ENCODE results near the gene P2RX6.

P2RX6 gene

GRCh38 chr22:20991252-20992055, 23.5 kb upstream of the P2RX6 start:
- Histone ChIP-seq H3K27ac (ENCODE audit: low read depth, low read length) (no peak overlapping the region), H3K27me3 (ENCODE audit: control insufficient read depth in 1 of 2, insufficient read depth in 2 of 2, low read length in 2 of 2) (no peaks in the 10 kb centered on the region), H3K4me3 (ENCODE audit: low read depth in 1 of 2, low read length in 2 of 2) (no peak overlapping the region), H3K4me1 (ENCODE audit: insufficient read depth, low read length) (no peaks in the 10 kb centered on the region), H3K9me3 (ENCODE audit: low read length) (no peaks in the 10 kb centered on the region), H3K36me3 (ENCODE audit: insufficient read depth, low read length) (peaks cover 60% of the 10 kb centered on the region), H3K9ac (ENCODE audit: low read length) (no peak overlapping the region)

- no peak overlapping the region for H3K9ac ChIP-seq (ENCODE audit: low read length)
- no peaks in the 10 kb centered on the region for H3K9me3 ChIP-seq (ENCODE audit: low read length)
- H3K4me1 ChIP-seq (ENCODE audit: insufficient read depth, low read length), result no peaks in the 10 kb centered on the region
- H3K4me3 ChIP-seq (ENCODE audit: low read depth in 1 of 2, low read length in 2 of 2), result no peak overlapping the region
- no peak overlapping the region for H3K27ac ChIP-seq (ENCODE audit: low read depth, low read length)
- H3K36me3 ChIP-seq (ENCODE audit: insufficient read depth, low read length), result peaks cover 60% of the 10 kb centered on the region
- H3K27me3 ChIP-seq (ENCODE audit: control insufficient read depth in 1 of 2, insufficient read depth in 2 of 2, low read length in 2 of 2), result no peaks in the 10 kb centered on the region
Measured at GRCh38 chr22:20992056-20992442, 22.9 kb upstream of the P2RX6 start.

- Histone ChIP-seq H3K27ac (ENCODE audit: low read depth, low read length) (no peak overlapping the region), H3K36me3 (ENCODE audit: insufficient read depth, low read length) (peaks cover 59% of the 10 kb centered on the region), H3K4me3 (ENCODE audit: low read depth in 1 of 2, low read length in 2 of 2) (no peak overlapping the region), H3K4me1 (ENCODE audit: insufficient read depth, low read length) (no peaks in the 10 kb centered on the region), H3K9ac (ENCODE audit: low read length) (no peak overlapping the region), H3K9me3 (ENCODE audit: low read length) (no peaks in the 10 kb centered on the region), H3K27me3 (ENCODE audit: control insufficient read depth in 1 of 2, insufficient read depth in 2 of 2, low read length in 2 of 2) (no peaks in the 10 kb centered on the region)
Measured at GRCh38 chr22:20992456-20993303, 22.3 kb upstream of the P2RX6 start.

GRCh38 chr22:20993304-20994127, 21.4 kb upstream of the P2RX6 start:
- Histone ChIP-seq H3K27me3 (ENCODE audit: control insufficient read depth in 1 of 2, insufficient read depth in 2 of 2, low read length in 2 of 2) (no peaks in the 10 kb centered on the region), H3K4me1 (ENCODE audit: insufficient read depth, low read length) (no peaks in the 10 kb centered on the region), H3K4me3 (ENCODE audit: low read depth in 1 of 2, low read length in 2 of 2) (no peak overlapping the region), H3K9me3 (ENCODE audit: low read length) (no peaks in the 10 kb centered on the region), H3K36me3 (ENCODE audit: insufficient read depth, low read length) (peaks cover 51% of the 10 kb centered on the region), H3K27ac (ENCODE audit: low read depth, low read length) (no peak overlapping the region), H3K9ac (ENCODE audit: low read length) (no peak overlapping the region)

- H3K4me1 ChIP-seq (ENCODE audit: insufficient read depth, low read length), result no peaks in the 10 kb centered on the region
- peaks cover 59% of the 10 kb centered on the region for H3K36me3 ChIP-seq (ENCODE audit: insufficient read depth, low read length)
- H3K9ac ChIP-seq (ENCODE audit: low read length), result no peak overlapping the region
- no peak overlapping the region for H3K27ac ChIP-seq (ENCODE audit: low read depth, low read length)
- H3K4me3 ChIP-seq (ENCODE audit: low read depth in 1 of 2, low read length in 2 of 2), result no peak overlapping the region
- no peaks in the 10 kb centered on the region for H3K27me3 ChIP-seq (ENCODE audit: control insufficient read depth in 1 of 2, insufficient read depth in 2 of 2, low read length in 2 of 2)
- no peaks in the 10 kb centered on the region for H3K9me3 ChIP-seq (ENCODE audit: low read length)
Measured at GRCh38 chr22:20994128-20994901, 20.6 kb upstream of the P2RX6 start.

- peaks cover 64% of the 10 kb centered on the region for H3K36me3 ChIP-seq (ENCODE audit: insufficient read depth, low read length)
- H3K4me1 ChIP-seq (ENCODE audit: insufficient read depth, low read length), result peaks cover 4% of the 10 kb centered on the region
- H3K9ac ChIP-seq (ENCODE audit: low read length), result no peak overlapping the region
- H3K9me3 ChIP-seq (ENCODE audit: low read length), result no peaks in the 10 kb centered on the region
- H3K27me3 ChIP-seq (ENCODE audit: control insufficient read depth in 1 of 2, insufficient read depth in 2 of 2, low read length in 2 of 2), result no peaks in the 10 kb centered on the region
- no peak overlapping the region for H3K27ac ChIP-seq (ENCODE audit: low read depth, low read length)
- H3K4me3 ChIP-seq (ENCODE audit: low read depth in 1 of 2, low read length in 2 of 2), result no peak overlapping the region
Measured at GRCh38 chr22:20994902-20995241, 20.1 kb upstream of the P2RX6 start.

- Histone ChIP-seq H3K9ac (ENCODE audit: low read length) (no peak overlapping the region), H3K36me3 (ENCODE audit: insufficient read depth, low read length) (peaks cover 67% of the 10 kb centered on the region), H3K4me3 (ENCODE audit: low read depth in 1 of 2, low read length in 2 of 2) (no peak overlapping the region)
Measured at GRCh38 chr22:20995329-20996030, 19.5 kb upstream of the P2RX6 start.

GRCh38 chr22:20996031-20996410, 18.9 kb upstream of the P2RX6 start:
- Histone ChIP-seq H3K4me1 (ENCODE audit: insufficient read depth, low read length) (peaks cover 16% of the 10 kb centered on the region), H3K27ac (ENCODE audit: low read depth, low read length) (no peak overlapping the region), H3K27me3 (ENCODE audit: control insufficient read depth in 1 of 2, insufficient read depth in 2 of 2, low read length in 2 of 2) (no peaks in the 10 kb centered on the region), H3K9me3 (ENCODE audit: low read length) (no peaks in the 10 kb centered on the region), H3K36me3 (ENCODE audit: insufficient read depth, low read length) (peaks cover 62% of the 10 kb centered on the region), H3K4me3 (ENCODE audit: low read depth in 1 of 2, low read length in 2 of 2) (no peak overlapping the region), H3K9ac (ENCODE audit: low read length) (no peak overlapping the region)

More at GRCh38 chr22:20995329-20996030, 19.5 kb upstream of the P2RX6 start:
- H3K27ac ChIP-seq (ENCODE audit: low read depth, low read length), result no peak overlapping the region
- no peaks in the 10 kb centered on the region for H3K27me3 ChIP-seq (ENCODE audit: control insufficient read depth in 1 of 2, insufficient read depth in 2 of 2, low read length in 2 of 2)
- peaks cover 10% of the 10 kb centered on the region for H3K4me1 ChIP-seq (ENCODE audit: insufficient read depth, low read length)
- no peaks in the 10 kb centered on the region for H3K9me3 ChIP-seq (ENCODE audit: low read length)

- no peak overlapping the region for H3K4me3 ChIP-seq (ENCODE audit: low read depth in 1 of 2, low read length in 2 of 2)
- H3K4me1 ChIP-seq (ENCODE audit: insufficient read depth, low read length), result peaks cover 20% of the 10 kb centered on the region
- no peak overlapping the region for H3K9ac ChIP-seq (ENCODE audit: low read length)
- H3K36me3 ChIP-seq (ENCODE audit: insufficient read depth, low read length), result peaks cover 53% of the 10 kb centered on the region
- no peak overlapping the region for H3K27ac ChIP-seq (ENCODE audit: low read depth, low read length)
- no peaks in the 10 kb centered on the region for H3K27me3 ChIP-seq (ENCODE audit: control insufficient read depth in 1 of 2, insufficient read depth in 2 of 2, low read length in 2 of 2)
- H3K9me3 ChIP-seq (ENCODE audit: low read length), result no peaks in the 10 kb centered on the region
Measured at GRCh38 chr22:20996598-20997535, 18.1 kb upstream of the P2RX6 start.
